ENCODE measurements around the gene ACBD3.

DNA sequence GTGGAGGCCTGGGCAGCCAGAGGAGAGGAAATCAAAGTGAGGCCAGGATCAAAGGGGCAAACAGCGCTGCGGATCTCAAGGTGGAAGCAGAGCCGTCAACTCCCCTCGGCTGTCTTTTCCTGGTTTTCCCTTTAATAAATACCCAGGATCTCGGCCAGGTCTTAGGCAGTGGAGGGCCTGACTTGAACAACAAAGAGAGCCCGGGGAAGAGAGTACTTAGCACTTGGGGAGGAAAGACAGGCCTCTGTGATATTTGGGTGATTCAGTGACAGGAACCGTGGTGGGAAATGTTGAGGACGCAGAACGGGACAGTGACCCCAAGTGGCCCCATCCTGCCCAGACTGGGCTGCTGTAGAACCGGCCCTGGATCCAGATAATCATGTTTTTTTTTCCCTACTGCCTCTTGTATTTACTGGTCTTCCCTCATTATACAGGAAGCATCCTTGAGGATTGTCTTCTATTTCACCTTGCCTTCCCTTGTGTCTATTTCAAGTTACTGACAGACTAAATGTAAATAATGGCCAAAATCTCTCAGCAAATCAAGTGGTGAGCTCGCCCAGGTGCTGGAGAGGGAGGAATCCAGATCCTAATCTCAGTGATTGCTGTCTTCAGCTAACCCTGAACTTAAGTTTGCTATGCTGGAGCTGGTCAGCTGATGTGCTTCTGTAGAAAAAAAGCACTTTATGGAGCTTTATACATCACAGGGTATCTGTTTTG, 34.1 kb upstream of the ACBD3 start:
- no peak for TF ChIP-seq POLR2A (IDR thresholded peaks at IDR 0.05; ENCODE audit: low read depth, low read length)
- TF ChIP-seq TAF1 (IDR thresholded peaks at IDR 0.05; ENCODE audit: borderline replicate concordance, low read depth, low read length), result no peak
- TF ChIP-seq POLR2AphosphoS5 (IDR thresholded peaks at IDR 0.05; ENCODE audit: low read depth, low read length), result no peak
